ENCODE measurements around the gene DLG4. TPM values are rescaled to one million over a fixed set of nuclear protein-coding genes. Genes with fewer than 3 reads are reported as not detected.

Gene DLG4
- total RNA-seq, 1 experiment from 2014 or later: 59.7 TPM

- TF ChIP-seq IRF1 (CRISPR knock-in tag; IDR thresholded peaks at IDR 0.05): no peak
- TF ChIP-seq E2F4 (CRISPR knock-in tag; IDR thresholded peaks at IDR 0.05; ENCODE audit: borderline replicate concordance, low read depth): no peak
- no peak for TF ChIP-seq USF2 (CRISPR knock-in tag; IDR thresholded peaks at IDR 0.05)
- no peak for TF ChIP-seq ZMAT4 (CRISPR knock-in tag; IDR thresholded peaks at IDR 0.05)
- no peak for TF ChIP-seq CTCF (IDR thresholded peaks at IDR 0.05)
- TF ChIP-seq ZNF416 (CRISPR knock-in tag; IDR thresholded peaks at IDR 0.05): no peak
- TF ChIP-seq PRRX2 (CRISPR knock-in tag; IDR thresholded peaks at IDR 0.05): no peak
- no peak for TF ChIP-seq ZSCAN18 (CRISPR knock-in tag; IDR thresholded peaks at IDR 0.05)
- no peak for TF ChIP-seq CBFB (CRISPR knock-in tag; IDR thresholded peaks at IDR 0.05; ENCODE audit: low read depth)
- no peak for TF ChIP-seq JAZF1 (CRISPR knock-in tag; IDR thresholded peaks at IDR 0.05)
- TF ChIP-seq ZNF423 (CRISPR knock-in tag; IDR thresholded peaks at IDR 0.05): no peak
- no peak for TF ChIP-seq GRHL2 (CRISPR knock-in tag; IDR thresholded peaks at IDR 0.05; ENCODE audit: insufficient replicate concordance, severe bottlenecking)
- no peak for TF ChIP-seq ELF4 (CRISPR knock-in tag; IDR thresholded peaks at IDR 0.05; ENCODE audit: low read depth)
Observed at GRCh38 chr17:7228920-7229319, 9.3 kb upstream of the DLG4 start (continued).

GRCh38 chr17:7226721-7227710 lies 7.4 kb upstream of the DLG4 start:
- Mint-ChIP-seq H3K27me3 (ENCODE audit: low read depth) (no peaks in the 10 kb centered on the region), H3K36me3 (peaks cover 46% of the 10 kb centered on the region), H3K9me3 (no peaks in the 10 kb centered on the region), H3K4me1 (peaks cover 2% of the 10 kb centered on the region), H3K4me3 (no peak overlapping the region), H3K27ac (no peak overlapping the region)
- no peak for TF ChIP-seq ZNF317 (CRISPR knock-in tag; IDR thresholded peaks at IDR 0.05; ENCODE audit: borderline replicate concordance, low read depth)
- no peak for TF ChIP-seq KAT7 (CRISPR knock-in tag; IDR thresholded peaks at IDR 0.05; ENCODE audit: borderline replicate concordance)
- TF ChIP-seq SOX15 (CRISPR knock-in tag; IDR thresholded peaks at IDR 0.05): no peak
- TF ChIP-seq MYBL2 (CRISPR knock-in tag; IDR thresholded peaks at IDR 0.05): no peak
- no peak for TF ChIP-seq ZMAT4 (CRISPR knock-in tag; IDR thresholded peaks at IDR 0.05)
- no peak for TF ChIP-seq E2F4 (CRISPR knock-in tag; IDR thresholded peaks at IDR 0.05; ENCODE audit: borderline replicate concordance, low read depth)
- no peak for TF ChIP-seq ZNF671 (CRISPR knock-in tag; IDR thresholded peaks at IDR 0.05)
- TF ChIP-seq CREB1 (CRISPR knock-in tag; IDR thresholded peaks at IDR 0.05): no peak
- TF ChIP-seq NFYB (CRISPR knock-in tag; conservative IDR thresholded peaks at IDR 0.05; ENCODE audit: low read depth): no peak
- no peak for TF ChIP-seq ZNF219 (CRISPR knock-in tag; IDR thresholded peaks at IDR 0.05; ENCODE audit: borderline replicate concordance)
- DNase-seq (ENCODE audit: low spot score) (no peak), ATAC-seq (no peak)
- ChIA-PET CTCF (no interaction called here), POLR2A (no interaction called here)
